Measurements from ENCODE around the gene MAGEA8. TPM values are rescaled to one million over a fixed set of nuclear protein-coding genes. Genes with fewer than 3 reads are reported as not detected.

The MAGEA8 gene
- total RNA-seq, 4 donors from 2014 or later, result not detected

GRCh38 chrX:149841929-149842328 is 39.1 kb upstream of the MAGEA8 start:
- intact Hi-C loops (cut with DNase I), result no loop called here
- DNase-seq, result no peak
- Histone ChIP-seq H3K36me3 (no peaks in the 10 kb centered on the region), H3K27me3 (no peaks in the 10 kb centered on the region), H3K9me3 (no peaks in the 10 kb centered on the region), H3K27ac (no peak overlapping the region), H3K4me1 (no peaks in the 10 kb centered on the region), H3K4me3 (replicated peaks in 1 of 3) (no peak overlapping the region)
- WGBS, 2 donors, result 92 to 93% methylated on average over 1 to 2 of the region's 2 CpGs
- TF ChIP-seq, protein P1, sequence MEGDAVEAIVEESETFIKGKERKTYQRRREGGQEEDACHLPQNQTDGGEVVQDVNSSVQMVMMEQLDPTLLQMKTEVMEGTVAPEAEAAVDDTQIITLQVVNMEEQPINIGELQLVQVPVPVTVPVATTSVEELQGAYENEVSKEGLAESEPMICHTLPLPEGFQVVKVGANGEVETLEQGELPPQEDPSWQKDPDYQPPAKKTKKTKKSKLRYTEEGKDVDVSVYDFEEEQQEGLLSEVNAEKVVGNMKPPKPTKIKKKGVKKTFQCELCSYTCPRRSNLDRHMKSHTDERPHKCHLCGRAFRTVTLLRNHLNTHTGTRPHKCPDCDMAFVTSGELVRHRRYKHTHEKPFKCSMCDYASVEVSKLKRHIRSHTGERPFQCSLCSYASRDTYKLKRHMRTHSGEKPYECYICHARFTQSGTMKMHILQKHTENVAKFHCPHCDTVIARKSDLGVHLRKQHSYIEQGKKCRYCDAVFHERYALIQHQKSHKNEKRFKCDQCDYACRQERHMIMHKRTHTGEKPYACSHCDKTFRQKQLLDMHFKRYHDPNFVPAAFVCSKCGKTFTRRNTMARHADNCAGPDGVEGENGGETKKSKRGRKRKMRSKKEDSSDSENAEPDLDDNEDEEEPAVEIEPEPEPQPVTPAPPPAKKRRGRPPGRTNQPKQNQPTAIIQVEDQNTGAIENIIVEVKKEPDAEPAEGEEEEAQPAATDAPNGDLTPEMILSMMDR (IDR thresholded peaks at IDR 0.05), result no peak
- no peak for TF ChIP-seq POLR2A (IDR thresholded peaks at IDR 0.05)

DNA sequence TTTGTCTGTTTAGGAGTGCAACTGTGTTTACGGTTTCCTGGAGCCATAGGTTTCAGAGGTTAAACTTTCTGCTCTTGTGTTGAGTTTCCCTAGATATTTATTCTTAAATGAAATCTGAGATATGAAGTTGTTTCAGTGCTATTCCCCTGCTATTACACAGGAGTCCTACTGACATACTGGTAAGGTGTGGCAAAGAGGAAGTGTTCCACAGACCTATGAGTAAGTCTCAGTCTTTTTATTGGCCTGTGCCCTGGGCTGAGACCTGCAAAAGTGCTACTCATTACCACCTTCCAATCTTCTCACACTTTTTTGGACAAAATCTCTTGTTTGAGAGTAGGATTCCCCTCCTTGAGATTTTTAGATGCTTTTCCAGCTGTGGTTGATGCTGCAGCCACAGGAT is 35.6 kb upstream of the MAGEA8 start:
- H3K27ac ChIP-seq, result no peak overlapping the region
- no peaks in the 10 kb centered on the region for H3K36me3 ChIP-seq
- intact Hi-C loops (cut with DNase I), result no loop called here
- H3K4me1 ChIP-seq, result no peaks in the 10 kb centered on the region
- H3K9me3 ChIP-seq, result no peaks in the 10 kb centered on the region
- no peak overlapping the region for H3K4me3 ChIP-seq (replicated peaks in 1 of 3)
- WGBS, 2 donors, result 89 to 100% methylated on average over 1 of the region's 1 CpG
- no peaks in the 10 kb centered on the region for H3K27me3 ChIP-seq
- TF ChIP-seq, protein P1 (IDR thresholded peaks at IDR 0.05), result no peak
- TF ChIP-seq POLR2A (IDR thresholded peaks at IDR 0.05), result no peak
- DNase-seq, result no peak

DNA sequence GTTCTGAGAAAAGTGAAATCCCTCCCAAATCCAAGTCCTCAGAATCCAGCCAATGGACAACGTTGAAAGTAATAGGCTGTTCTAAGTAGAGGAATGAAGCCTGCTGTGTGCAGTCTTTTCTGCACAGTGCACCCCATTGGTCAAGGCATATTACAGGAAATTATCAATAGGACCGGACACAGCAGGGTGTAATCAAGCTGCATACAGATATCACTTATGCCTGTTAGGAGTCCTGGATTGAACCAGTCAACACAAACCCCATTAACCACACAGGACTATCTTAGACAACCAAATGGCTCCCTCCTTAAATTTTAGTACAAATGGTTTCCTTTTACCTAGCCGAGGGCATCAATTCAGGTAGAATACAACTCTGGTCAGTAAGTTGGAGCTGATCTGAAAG is 34.2 kb upstream of the MAGEA8 start:
- no peaks in the 10 kb centered on the region for H3K27me3 ChIP-seq
- H3K4me1 ChIP-seq, result no peaks in the 10 kb centered on the region
- intact Hi-C loops (cut with DNase I), result no loop called here
- no peaks in the 10 kb centered on the region for H3K9me3 ChIP-seq
- TF ChIP-seq, protein P1 (IDR thresholded peaks at IDR 0.05), result no peak
- TF ChIP-seq POLR2A (IDR thresholded peaks at IDR 0.05), result no peak
- WGBS, 2 donors, result 87 to 100% methylated on average over 3 of the region's 3 CpGs
- H3K27ac ChIP-seq, result no peak overlapping the region
- DNase-seq, result no peak
- no peak overlapping the region for H3K4me3 ChIP-seq (replicated peaks in 1 of 3)
- no peaks in the 10 kb centered on the region for H3K36me3 ChIP-seq

- no peaks in the 10 kb centered on the region for H3K9me3 ChIP-seq
- intact Hi-C loops (cut with DNase I), result no loop called here
- no peaks in the 10 kb centered on the region for H3K27me3 ChIP-seq
- no peak for DNase-seq
- H3K27ac ChIP-seq, result no peak overlapping the region
- TF ChIP-seq POLR2A (IDR thresholded peaks at IDR 0.05), result no peak
- TF ChIP-seq, protein P1 (IDR thresholded peaks at IDR 0.05), result no peak
- WGBS, 2 donors, result 94 to 100% methylated on average over 3 of the region's 3 CpGs
- no peak overlapping the region for H3K4me3 ChIP-seq (replicated peaks in 1 of 3)
- no peaks in the 10 kb centered on the region for H3K36me3 ChIP-seq
- H3K4me1 ChIP-seq, result no peaks in the 10 kb centered on the region
Observed at GRCh38 chrX:149848855-149849254, 32.1 kb upstream of the MAGEA8 start.

GRCh38 chrX:149849787-149850186 is 31.2 kb upstream of the MAGEA8 start:
- H3K4me1 ChIP-seq, result no peaks in the 10 kb centered on the region
- 82 to 84% methylated on average over 2 of the region's 2 CpGs for WGBS, 2 donors
- H3K9me3 ChIP-seq, result no peaks in the 10 kb centered on the region
- no peak overlapping the region for H3K4me3 ChIP-seq (replicated peaks in 1 of 3)
- intact Hi-C loops (cut with DNase I), result no loop called here
- no peak for TF ChIP-seq POLR2A (IDR thresholded peaks at IDR 0.05)
- TF ChIP-seq, protein P1 (IDR thresholded peaks at IDR 0.05), result no peak
- no peaks in the 10 kb centered on the region for H3K27me3 ChIP-seq
- no peak overlapping the region for H3K27ac ChIP-seq
- no peaks in the 10 kb centered on the region for H3K36me3 ChIP-seq
- no peak for DNase-seq
